HG03175 (cell line): ENCODE measurements around the gene MYZAP.

Experiments used
- ATAC-seq: cut with Tn5 transposase; IDR thresholded peaks from one replicate; pipeline ENCODE4 v1.9.1; 2021; ENCODE audit warnings: mild to moderate bottlenecking, moderate library complexity; ENCODE audit not compliant: unreplicated experiment

MYZAP gene

GRCh38 chr15:57691082-57691481, 99.4 kb downstream of the MYZAP start:
- no peak for ATAC-seq

- ATAC-seq = no peak
Measured at GRCh38 chr15:57692709-57693108, 101.0 kb downstream of the MYZAP start.

GRCh38 chr15:57694279-57694678, 102.6 kb downstream of the MYZAP start:
- ATAC-seq = no peak

- ATAC-seq = no peak
Measured at GRCh38 chr15:57696146-57696545, 104.4 kb downstream of the MYZAP start.

GRCh38 chr15:57697588-57697987, 105.9 kb downstream of the MYZAP start:
- no peak for ATAC-seq

GRCh38 chr15:57698243-57698642, 106.5 kb downstream of the MYZAP start:
- no peak for ATAC-seq

GRCh38 chr15:57698991-57699390, 107.3 kb downstream of the MYZAP start:
- no peak for ATAC-seq

- ATAC-seq = no peak
Measured at GRCh38 chr15:57703387-57703786, 111.7 kb downstream of the MYZAP start.

- ATAC-seq = no peak
Measured at GRCh38 chr15:57704441-57704840, 112.7 kb downstream of the MYZAP start.

- no peak for ATAC-seq
Measured at GRCh38 chr15:57705746-57706404, 114.2 kb downstream of the MYZAP start.

- ATAC-seq = peak; percentile 94
Measured at GRCh38 chr15:57706405-57707209, 114.9 kb downstream of the MYZAP start, which contains the start of gene POLR2M. TSS of gene POLR2M (plus strand) at chr15:57706714. CDS start at chr15:57706843, 129 bp downstream.

- ATAC-seq = no peak
Measured at GRCh38 chr15:57708047-57708446, 116.3 kb downstream of the MYZAP start.

- ATAC-seq = no peak
Measured at GRCh38 chr15:57718309-57718708, 126.6 kb downstream of the MYZAP start.

GRCh38 chr15:57720867-57721266, 129.2 kb downstream of the MYZAP start:
- ATAC-seq = no peak

GRCh38 chr15:57726411-57726810, 134.7 kb downstream of the MYZAP start:
- no peak for ATAC-seq

GRCh38 chr15:57727031-57727430, 135.3 kb downstream of the MYZAP start:
- ATAC-seq = no peak

- no peak for ATAC-seq
Measured at GRCh38 chr15:57728436-57728835, 136.7 kb downstream of the MYZAP start.

GRCh38 chr15:57730876-57731275, 139.2 kb downstream of the MYZAP start:
- no peak for ATAC-seq

- no peak for ATAC-seq
Measured at GRCh38 chr15:57731530-57732103, 139.9 kb downstream of the MYZAP start.

- ATAC-seq = no peak
Measured at GRCh38 chr15:57732526-57733331, 141.0 kb downstream of the MYZAP start.

- no peak for ATAC-seq
Measured at GRCh38 chr15:57734860-57735259, 143.2 kb downstream of the MYZAP start.
